ENCODE data around the gene PTPN2. TPM values are rescaled to one million over a fixed set of nuclear protein-coding genes. Genes with fewer than 3 reads are reported as not detected.

PTPN2 gene
- total RNA-seq, 1 experiment from 2014 or later, result 55.0 TPM

DNA sequence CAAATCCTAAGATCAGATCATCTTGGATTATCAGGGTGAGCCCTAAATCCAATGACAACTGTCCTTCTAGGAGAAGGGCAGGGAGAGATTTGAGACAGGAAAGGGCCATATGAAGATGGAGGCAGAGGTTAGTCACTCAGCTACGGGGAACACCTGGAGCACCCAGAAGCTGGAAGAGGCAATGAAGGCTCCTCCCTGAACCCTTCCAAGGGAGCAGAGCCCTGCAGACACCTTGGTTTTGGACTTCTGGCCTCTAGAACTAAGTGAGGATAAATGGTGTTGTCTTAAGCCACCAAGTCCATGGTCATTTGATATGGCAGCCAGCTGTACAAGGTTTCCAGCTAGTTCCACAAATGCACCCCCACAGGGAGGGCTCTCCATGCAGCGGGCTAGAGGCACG is 6.9 kb upstream of the PTPN2 start:
- no peaks in the 10 kb centered on the region for H3K27me3 Mint-ChIP-seq (ENCODE audit: insufficient read depth, unreplicated experiment)
- no peak overlapping the region for H3K4me3 Mint-ChIP-seq (ENCODE audit: unreplicated experiment)
- peaks cover 8% of the 10 kb centered on the region for H3K4me1 Mint-ChIP-seq (ENCODE audit: low read depth, unreplicated experiment)
- Histone ChIP-seq H3K4me1 (no peaks in the 10 kb centered on the region), H3K36me3 (ENCODE audit: control insufficient read depth, insufficient read depth, low read length) (no peaks in the 10 kb centered on the region), H3K4me3 (ENCODE audit: low read depth, low read length) (no peak overlapping the region), H3K9me3 (no peaks in the 10 kb centered on the region), H3K27me3 (replicated peaks; ENCODE audit: control insufficient read depth, insufficient read depth, low read length) (no peaks in the 10 kb centered on the region)
- DNase-seq, result no peak
- CTCF ChIA-PET, result interaction anchor here (0.9 to 3.0 kb wide), 3 partner anchors 36 to 113 kb away, joined by 4 to 23 read pairs (median 7); no protein-coding TSS in a partner anchor
- no TSS peak for BruUV-seq (replicated peaks)
- no peak overlapping the region for H3K27ac Mint-ChIP-seq (ENCODE audit: unreplicated experiment)
- intact Hi-C loops (cut with micrococcal nuclease; ENCODE audit: unreplicated experiment), result loop anchor here (1.0 kb wide), 1 partner anchor 43 kb away; no protein-coding TSS in a partner anchor
- peaks cover 6% of the 10 kb centered on the region for H3K36me3 Mint-ChIP-seq (ENCODE audit: insufficient read depth, unreplicated experiment)
- TF ChIP-seq, protein P1, sequence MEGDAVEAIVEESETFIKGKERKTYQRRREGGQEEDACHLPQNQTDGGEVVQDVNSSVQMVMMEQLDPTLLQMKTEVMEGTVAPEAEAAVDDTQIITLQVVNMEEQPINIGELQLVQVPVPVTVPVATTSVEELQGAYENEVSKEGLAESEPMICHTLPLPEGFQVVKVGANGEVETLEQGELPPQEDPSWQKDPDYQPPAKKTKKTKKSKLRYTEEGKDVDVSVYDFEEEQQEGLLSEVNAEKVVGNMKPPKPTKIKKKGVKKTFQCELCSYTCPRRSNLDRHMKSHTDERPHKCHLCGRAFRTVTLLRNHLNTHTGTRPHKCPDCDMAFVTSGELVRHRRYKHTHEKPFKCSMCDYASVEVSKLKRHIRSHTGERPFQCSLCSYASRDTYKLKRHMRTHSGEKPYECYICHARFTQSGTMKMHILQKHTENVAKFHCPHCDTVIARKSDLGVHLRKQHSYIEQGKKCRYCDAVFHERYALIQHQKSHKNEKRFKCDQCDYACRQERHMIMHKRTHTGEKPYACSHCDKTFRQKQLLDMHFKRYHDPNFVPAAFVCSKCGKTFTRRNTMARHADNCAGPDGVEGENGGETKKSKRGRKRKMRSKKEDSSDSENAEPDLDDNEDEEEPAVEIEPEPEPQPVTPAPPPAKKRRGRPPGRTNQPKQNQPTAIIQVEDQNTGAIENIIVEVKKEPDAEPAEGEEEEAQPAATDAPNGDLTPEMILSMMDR (IDR thresholded peaks at IDR 0.05; ENCODE audit: insufficient read depth in 1 of 2, low read depth in 1 of 2, low read length in 1 of 2, severe bottlenecking in 1 of 2, unreplicated experiment in 1 of 2), result no peak
- H3K9me3 Mint-ChIP-seq (ENCODE audit: unreplicated experiment), result no peaks in the 10 kb centered on the region
- POLR2A ChIA-PET, result no interaction called here

DNA sequence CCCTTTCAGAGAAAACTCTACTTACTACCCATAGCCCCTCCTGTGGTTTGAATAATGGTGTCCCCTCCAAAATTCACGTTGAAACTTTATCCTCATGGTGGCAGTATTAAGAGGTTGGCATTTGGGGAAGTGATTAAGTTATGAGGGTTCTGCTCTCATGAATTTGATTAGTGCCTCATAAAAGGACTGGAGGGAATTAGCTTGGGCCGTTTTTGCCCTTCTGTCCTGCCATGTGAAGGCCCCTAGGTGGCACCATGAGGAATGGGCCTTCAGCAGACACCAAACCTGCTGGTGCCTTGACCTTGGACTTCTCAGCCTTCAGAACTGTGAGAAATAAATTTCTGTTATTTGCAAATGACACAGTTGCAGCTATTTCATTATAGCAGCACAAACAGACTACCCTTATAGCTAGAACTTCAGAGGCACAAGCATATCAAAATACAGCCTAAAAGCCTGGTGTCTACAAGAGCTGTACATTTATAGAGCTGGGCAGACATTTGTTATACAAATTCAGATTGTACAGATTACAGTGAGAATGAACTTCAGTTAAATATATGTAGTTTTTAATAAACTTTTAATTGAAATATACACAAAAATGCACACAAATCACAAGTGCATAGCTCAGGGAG is 2.6 kb upstream of the PTPN2 start:
- peak in 1 of 2 experiments; percentile 20 for DNase-seq
- intact Hi-C loops (cut with micrococcal nuclease; ENCODE audit: unreplicated experiment), result no loop called here
- POLR2A ChIA-PET, result interaction anchor here (0.6 kb wide), 1 partner anchor 148 kb away, joined by 4 read pairs; no protein-coding TSS in a partner anchor

DNA sequence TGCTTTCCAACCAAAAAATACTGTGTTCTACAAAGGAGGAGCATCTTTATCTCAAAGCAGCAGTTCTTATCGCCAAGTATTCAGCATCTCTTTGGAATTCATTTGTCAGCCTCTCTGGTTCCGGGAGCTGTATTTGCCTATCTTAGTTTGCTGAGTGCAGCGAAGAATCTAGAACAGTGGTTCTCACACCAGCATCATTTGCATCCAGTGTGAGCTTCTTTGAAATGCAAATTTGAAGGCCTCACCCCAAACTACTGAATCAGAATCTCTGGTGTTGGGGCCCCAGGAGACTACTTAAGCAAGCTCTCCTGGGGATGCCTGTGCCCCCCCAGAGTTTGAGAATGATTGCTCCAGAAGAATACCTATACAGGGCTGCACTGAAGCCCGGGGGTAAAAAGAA is 1.5 kb upstream of the PTPN2 start:
- DNase-seq, result no peak
- H3K4me3 ChIP-seq (ENCODE audit: low read depth, low read length), result no peak overlapping the region
- Mint-ChIP-seq H3K36me3 (ENCODE audit: insufficient read depth, unreplicated experiment) (peaks cover 38% of the 10 kb centered on the region), H3K27ac (ENCODE audit: unreplicated experiment) (no peak overlapping the region), H3K4me1 (ENCODE audit: low read depth, unreplicated experiment) (peaks cover 16% of the 10 kb centered on the region), H3K27me3 (ENCODE audit: insufficient read depth, unreplicated experiment) (no peaks in the 10 kb centered on the region), H3K4me3 (ENCODE audit: unreplicated experiment) (peak overlapping the region; percentile 73), H3K9me3 (ENCODE audit: unreplicated experiment) (no peaks in the 10 kb centered on the region)
- TF ChIP-seq, protein P1 (IDR thresholded peaks at IDR 0.05; ENCODE audit: insufficient read depth in 1 of 2, low read depth in 1 of 2, low read length in 1 of 2, severe bottlenecking in 1 of 2, unreplicated experiment in 1 of 2), result no peak
- intact Hi-C loops (cut with micrococcal nuclease; ENCODE audit: unreplicated experiment), result no loop called here
- BruUV-seq (replicated peaks), result no TSS peak
- peaks cover 10% of the 10 kb centered on the region for H3K4me1 ChIP-seq
- ChIA-PET POLR2A (interaction anchor here (0.6 kb wide), 1 partner anchor 109 kb away, joined by 4 read pairs; no protein-coding TSS in a partner anchor), CTCF (interaction anchor here (0.6 to 1.2 kb wide), 2 partner anchors 10 to 59 kb away, joined by 3 read pairs; no protein-coding TSS in a partner anchor)
- no peaks in the 10 kb centered on the region for H3K9me3 ChIP-seq
- H3K36me3 ChIP-seq (ENCODE audit: control insufficient read depth, insufficient read depth, low read length), result no peaks in the 10 kb centered on the region
- H3K27me3 ChIP-seq (replicated peaks; ENCODE audit: control insufficient read depth, insufficient read depth, low read length), result no peaks in the 10 kb centered on the region

More for the DNA sequence above, 2.6 kb upstream of the PTPN2 start:
- Histone ChIP-seq H3K36me3 (ENCODE audit: control insufficient read depth, insufficient read depth, low read length) (no peaks in the 10 kb centered on the region), H3K27me3 (replicated peaks; ENCODE audit: control insufficient read depth, insufficient read depth, low read length) (no peaks in the 10 kb centered on the region), H3K9me3 (no peaks in the 10 kb centered on the region), H3K4me1 (peaks cover 10% of the 10 kb centered on the region), H3K4me3 (ENCODE audit: low read depth, low read length) (no peak overlapping the region)
- TF ChIP-seq, protein P1 (IDR thresholded peaks at IDR 0.05; ENCODE audit: insufficient read depth in 1 of 2, low read depth in 1 of 2, low read length in 1 of 2, severe bottlenecking in 1 of 2, unreplicated experiment in 1 of 2), result peak; percentile 39 to 44
- H3K4me1 Mint-ChIP-seq (ENCODE audit: low read depth, unreplicated experiment), result peaks cover 10% of the 10 kb centered on the region
- BruUV-seq (replicated peaks), result no TSS peak
- CTCF ChIA-PET, result interaction anchor here (0.6 to 1.2 kb wide), 3 partner anchors 8 to 143 kb away, joined by 3 to 4 read pairs (median 3); no protein-coding TSS in a partner anchor
- H3K9me3 Mint-ChIP-seq (ENCODE audit: unreplicated experiment), result no peaks in the 10 kb centered on the region
- no peak overlapping the region for H3K27ac Mint-ChIP-seq (ENCODE audit: unreplicated experiment)
- H3K4me3 Mint-ChIP-seq (ENCODE audit: unreplicated experiment), result no peak overlapping the region
- peaks cover 29% of the 10 kb centered on the region for H3K36me3 Mint-ChIP-seq (ENCODE audit: insufficient read depth, unreplicated experiment)
- H3K27me3 Mint-ChIP-seq (ENCODE audit: insufficient read depth, unreplicated experiment), result no peaks in the 10 kb centered on the region
